OCI-LY1 (cell line): ENCODE data around the gene SYNE1.

Experiments
- H2AFZ ChIP-seq: fragments of 200-600 bp; sonication (generic), shearing (Covaris generic); 2 replicates; pipeline ENCODE4 v1.6.0; 2014; ENCODE audit warnings: antibody characterized with exemption, mild to moderate bottlenecking, low read length
- H3F3A ChIP-seq: fragments of 200-600 bp; sonication (generic), shearing (Covaris generic); 2 replicates; pipeline ENCODE4 v1.6.0; 2014; ENCODE audit warnings: mild to moderate bottlenecking, antibody characterized with exemption, low read length, moderate library complexity; ENCODE audit not compliant: insufficient read depth
- H3K27ac ChIP-seq: fragments of 200-600 bp; sonication (generic); 2 replicates; pipeline ENCODE4 v1.5.1; 2014; ENCODE audit warnings: low read length, mixed run types, mild to moderate bottlenecking, low read depth; ENCODE audit not compliant: poor library complexity, severe bottlenecking
- H3K27me3 ChIP-seq: fragments of 200-600 bp; sonication (generic); 2 replicates; pipeline ENCODE4 v1.6.0; 2014; ENCODE audit warnings: antibody characterized with exemption, mild to moderate bottlenecking, low read length, moderate library complexity; ENCODE audit not compliant: insufficient read depth
- H3K36me3 ChIP-seq: fragments of 200-600 bp; sonication (generic); 2 replicates; pipeline ENCODE4 v1.6.1; 2014; ENCODE audit warnings: mild to moderate bottlenecking, antibody characterized with exemption, low read length, moderate library complexity, mixed read lengths; ENCODE audit not compliant: insufficient read depth
- H3K4me1 ChIP-seq: fragments of 200-600 bp; sonication (generic); 2 replicates; pipeline ENCODE4 v1.5.1; 2014; ENCODE audit warnings: mild to moderate bottlenecking, low read length, moderate library complexity; ENCODE audit not compliant: insufficient read depth, severe bottlenecking
- H3K4me2 ChIP-seq: fragments of 200-600 bp; sonication (generic), shearing (Covaris generic); 2 replicates; pipeline ENCODE4 v1.6.1; 2014; ENCODE audit warnings: low read length
- H3K4me3 ChIP-seq: fragments of 200-600 bp; sonication (generic); 2 replicates; pipeline ENCODE4 v1.5.1; 2014; ENCODE audit warnings: low read length, low read depth, mild to moderate bottlenecking, mixed read lengths; ENCODE audit not compliant: poor library complexity, severe bottlenecking
- H3K79me2 ChIP-seq: fragments of 200-600 bp; shearing (Covaris generic); 2 replicates; pipeline ENCODE4 v1.6.1; 2016; ENCODE audit warnings: mixed run types, low read length, mixed read lengths; ENCODE audit not compliant: insufficient read depth
- H3K9ac ChIP-seq: fragments of 200-600 bp; sonication (generic), shearing (Covaris generic); 2 replicates; pipeline ENCODE4 v1.6.1; 2014; ENCODE audit warnings: mild to moderate bottlenecking, low read length, mixed read lengths
- H3K9me2 ChIP-seq: fragments of 200-600 bp; sonication (generic), shearing (Covaris generic); 2 replicates; pipeline ENCODE4 v1.6.1; 2014; ENCODE audit warnings: low read depth, mild to moderate bottlenecking, low read length, mixed read lengths
- H3K9me3 ChIP-seq: fragments of 200-600 bp; shearing (Covaris generic); 2 replicates; pipeline ENCODE4 v1.6.1; 2014; ENCODE audit warnings: low read length, mixed read lengths
- H4K20me1 ChIP-seq: fragments of 200-600 bp; sonication (generic), shearing (Covaris generic); 2 replicates; pipeline ENCODE4 v1.6.0; 2016; ENCODE audit warnings: mild to moderate bottlenecking, low read length; ENCODE audit not compliant: insufficient read depth
- EZH2 ChIP-seq: fragments of 200-600 bp; sonication (generic), shearing (Covaris generic); IDR thresholded peaks from 2 replicates; pipeline ENCODE4 v1.8.0; 2017; ENCODE audit warnings: borderline replicate concordance, mixed run types, mild to moderate bottlenecking, antibody characterized with exemption, low read length, moderate library complexity, mixed read lengths
- TF ChIP-seq, protein P1 (sequence below): fragments of 200-600 bp; sonication (generic), shearing (Covaris generic); IDR thresholded peaks from 2 replicates; pipeline ENCODE4 v1.5.1; 2017; ENCODE audit warnings: mild to moderate bottlenecking, antibody characterized with exemption, low read length, moderate library complexity, mixed read lengths

SYNE1 gene

DNA sequence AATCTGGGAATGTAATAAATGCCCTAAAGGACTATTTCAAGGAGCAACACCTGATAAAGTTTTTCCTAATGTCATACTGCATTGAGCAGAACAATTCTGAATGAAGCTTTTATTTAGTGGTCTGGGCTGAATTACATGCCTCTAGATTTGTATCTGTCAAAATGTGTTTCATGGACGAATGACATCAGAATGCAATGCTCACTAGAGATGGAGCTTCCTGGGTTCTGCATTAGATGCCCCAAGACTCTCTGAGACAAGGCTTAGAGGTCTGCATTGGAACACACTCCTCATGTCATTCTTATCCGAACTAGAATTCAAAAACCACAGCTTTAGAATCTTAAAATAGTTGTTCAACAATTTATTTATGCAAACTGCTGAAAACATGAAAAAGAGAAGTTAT lies 62.0 kb downstream of the SYNE1 start:
- no peak overlapping the region for H3K27ac ChIP-seq

DNA sequence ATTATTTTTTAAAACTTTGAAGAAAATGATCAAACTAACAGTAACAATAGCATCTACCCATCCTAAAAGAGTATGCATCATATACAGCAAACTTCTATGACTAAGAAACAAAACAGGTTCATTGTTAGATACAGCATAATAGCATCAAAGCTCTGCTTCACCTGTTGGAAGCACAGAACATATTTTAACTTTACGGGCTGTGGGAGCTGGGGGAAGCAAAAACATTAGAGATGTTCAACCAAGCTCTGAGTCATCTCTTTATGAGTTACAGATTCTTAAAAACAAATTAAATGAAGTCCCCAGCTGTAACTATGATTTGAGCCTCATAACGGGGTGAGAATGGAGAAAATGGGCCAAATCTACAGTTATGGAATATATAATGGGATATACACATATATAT lies 63.4 kb downstream of the SYNE1 start:
- Histone ChIP-seq H3K36me3 (no peaks in the 10 kb centered on the region), H3K79me2 (no peaks in the 10 kb centered on the region), H3K9ac (no peak overlapping the region)

More for the DNA sequence above, 62.0 kb downstream of the SYNE1 start:
- Histone ChIP-seq H3K27me3 (no peaks in the 10 kb centered on the region), H3K4me2 (no peak overlapping the region), H3K9me2 (no peaks in the 10 kb centered on the region), H3K9ac (no peak overlapping the region), H3F3A (no peaks in the 10 kb centered on the region), H3K79me2 (no peaks in the 10 kb centered on the region), H2AFZ (no peak overlapping the region), H3K9me3 (no peaks in the 10 kb centered on the region), H4K20me1 (no peaks in the 10 kb centered on the region), H3K4me1 (no peaks in the 10 kb centered on the region), H3K4me3 (no peak overlapping the region), H3K36me3 (no peaks in the 10 kb centered on the region)
- TF ChIP-seq, protein P1, sequence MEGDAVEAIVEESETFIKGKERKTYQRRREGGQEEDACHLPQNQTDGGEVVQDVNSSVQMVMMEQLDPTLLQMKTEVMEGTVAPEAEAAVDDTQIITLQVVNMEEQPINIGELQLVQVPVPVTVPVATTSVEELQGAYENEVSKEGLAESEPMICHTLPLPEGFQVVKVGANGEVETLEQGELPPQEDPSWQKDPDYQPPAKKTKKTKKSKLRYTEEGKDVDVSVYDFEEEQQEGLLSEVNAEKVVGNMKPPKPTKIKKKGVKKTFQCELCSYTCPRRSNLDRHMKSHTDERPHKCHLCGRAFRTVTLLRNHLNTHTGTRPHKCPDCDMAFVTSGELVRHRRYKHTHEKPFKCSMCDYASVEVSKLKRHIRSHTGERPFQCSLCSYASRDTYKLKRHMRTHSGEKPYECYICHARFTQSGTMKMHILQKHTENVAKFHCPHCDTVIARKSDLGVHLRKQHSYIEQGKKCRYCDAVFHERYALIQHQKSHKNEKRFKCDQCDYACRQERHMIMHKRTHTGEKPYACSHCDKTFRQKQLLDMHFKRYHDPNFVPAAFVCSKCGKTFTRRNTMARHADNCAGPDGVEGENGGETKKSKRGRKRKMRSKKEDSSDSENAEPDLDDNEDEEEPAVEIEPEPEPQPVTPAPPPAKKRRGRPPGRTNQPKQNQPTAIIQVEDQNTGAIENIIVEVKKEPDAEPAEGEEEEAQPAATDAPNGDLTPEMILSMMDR, result no peak
- no peak for TF ChIP-seq EZH2

DNA sequence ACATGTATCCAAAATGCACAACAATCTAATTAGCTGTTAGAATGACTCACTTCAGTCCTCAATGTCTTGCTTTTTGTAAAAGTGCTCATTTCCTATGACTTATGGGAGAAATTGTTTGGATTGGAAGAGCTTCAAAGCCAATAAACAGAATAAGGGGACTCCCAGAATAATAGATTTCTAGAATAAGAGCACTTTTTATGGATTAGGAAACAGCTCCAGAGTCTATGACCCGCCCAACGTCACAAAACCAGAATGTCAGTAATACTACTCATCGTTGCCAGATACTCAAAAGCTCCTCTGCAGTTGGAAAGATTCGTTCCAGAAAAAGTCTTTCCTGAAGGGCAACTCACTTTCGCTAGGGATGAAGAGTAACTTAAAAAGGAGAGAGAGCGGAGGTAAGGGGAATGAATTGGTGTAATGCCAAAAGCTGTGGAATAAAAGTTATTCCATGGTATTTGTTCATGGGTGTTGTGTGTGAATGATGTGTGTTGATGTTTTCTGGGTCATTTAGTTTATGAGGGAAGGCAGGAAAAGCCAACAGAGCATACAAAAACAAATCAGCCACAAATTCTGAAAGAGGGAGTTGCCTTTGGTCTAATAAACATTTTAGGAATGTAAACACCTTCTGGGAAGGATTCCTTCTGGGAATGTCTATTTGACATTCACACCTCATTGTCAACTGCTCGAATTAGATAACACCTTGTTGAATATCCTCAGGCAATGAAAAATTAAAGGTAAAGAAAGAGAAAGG lies 64.6 kb downstream of the SYNE1 start:
- H4K20me1 ChIP-seq, result no peaks in the 10 kb centered on the region

More for the DNA sequence above, 63.4 kb downstream of the SYNE1 start:
- H3K27ac ChIP-seq, result no peak overlapping the region
- no peaks in the 10 kb centered on the region for H4K20me1 ChIP-seq
- no peaks in the 10 kb centered on the region for H3K27me3 ChIP-seq
- no peaks in the 10 kb centered on the region for H3K9me3 ChIP-seq
- H3K4me3 ChIP-seq, result no peak overlapping the region
- H3K4me2 ChIP-seq, result no peak overlapping the region
- TF ChIP-seq, protein P1, result no peak
- no peak for TF ChIP-seq EZH2
- H3F3A ChIP-seq, result no peaks in the 10 kb centered on the region
- H3K4me1 ChIP-seq, result no peaks in the 10 kb centered on the region
- H3K9me2 ChIP-seq, result no peaks in the 10 kb centered on the region
- no peak overlapping the region for H2AFZ ChIP-seq

More for the DNA sequence above, 64.6 kb downstream of the SYNE1 start:
- Histone ChIP-seq H3K27me3 (no peaks in the 10 kb centered on the region), H3K9me3 (no peaks in the 10 kb centered on the region), H2AFZ (no peak overlapping the region), H3K9me2 (no peaks in the 10 kb centered on the region), H3K79me2 (no peaks in the 10 kb centered on the region), H3K9ac (no peak overlapping the region), H3K4me2 (no peak overlapping the region), H3K4me1 (no peaks in the 10 kb centered on the region), H3F3A (no peaks in the 10 kb centered on the region), H3K4me3 (no peak overlapping the region), H3K27ac (no peak overlapping the region), H3K36me3 (no peaks in the 10 kb centered on the region)
- no peak for TF ChIP-seq EZH2
- TF ChIP-seq, protein P1, result no peak
